Measurements from ENCODE around the gene PMM1. TPM values are rescaled to one million over a fixed set of nuclear protein-coding genes. Genes with fewer than 3 reads are reported as not detected.
"Not testable (repeated sequence)": the region's sequence is repeated elsewhere in the genome, so short reads cannot be mapped to it uniquely, and the experiment has no call there.

The PMM1 gene
- total and polyA plus RNA-seq, 2 of the 13 experiments (the other 11 are each of a cell fraction or from before 2014, with no cell fraction given): 17.8 to 95.6 TPM

DNA sequence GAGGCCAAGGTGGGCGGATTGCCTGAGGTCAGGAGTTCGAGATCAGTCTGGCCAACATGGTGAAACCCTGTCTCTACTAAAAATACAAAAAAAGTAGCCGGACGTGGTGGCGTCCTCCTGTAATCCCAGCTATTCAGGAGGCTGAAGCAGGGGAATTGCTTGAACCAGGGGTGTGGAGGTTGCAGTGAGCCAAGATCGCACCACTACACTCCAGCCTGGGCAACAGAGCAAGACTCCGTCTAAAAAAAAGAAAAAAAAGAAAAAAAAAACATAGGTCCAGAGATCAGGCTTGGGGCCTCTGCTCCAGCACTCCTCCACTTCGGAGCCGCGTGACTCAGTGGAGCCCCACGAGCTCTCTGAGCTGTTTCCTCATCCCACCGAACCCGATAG, 31.4 kb downstream of the PMM1 start:
- peaks cover 89% of the 10 kb centered on the region for H3K4me1 ChIP-seq (ENCODE audit: insufficient read depth, low read length)
- POLR2A ChIA-PET: interaction anchor here (1.3 to 2.5 kb wide), 7 partner anchors 9 to 112 kb away, joined by 3 to 24 read pairs (median 7); partner anchors contain the start of genes PMM1 and TOB2
- H3K27ac ChIP-seq (ENCODE audit: extremely low read length, insufficient read depth, low read length): peak overlapping the region; percentile 8
- BruUV-seq (replicated peaks); H4K20me1 ChIP-seq (ENCODE audit: insufficient read depth, low read length); ATAC-seq; H3K36me3 ChIP-seq (replicated peaks in 1 of 2; ENCODE audit: control insufficient read depth in 1 of 2, insufficient read depth in 2 of 2, low read length in 2 of 2); intact Hi-C loops (cut with micrococcal nuclease; ENCODE audit: unreplicated experiment); FAIRE-seq; DNase-seq (ENCODE audit: low spot score); in situ Hi-C loops (cut with HindIII; ENCODE audit: extremely low pct_ligation_motif_present, low pct_unique_long_range_greater_than_20kb); H3K9me3 ChIP-seq (ENCODE audit: low read length); H3K79me2 ChIP-seq (ENCODE audit: insufficient read depth, low read length); TF ChIP-seq SOX6 (IDR thresholded peaks at IDR 0.05): not testable (repeated sequence)
- peaks cover 0 to 29% of the 10 kb centered on the region in 2 experiments; a peak in 4 of 5 replicates for H3K27me3 ChIP-seq (ENCODE audit: control insufficient read depth in 1 of 2, insufficient read depth in 2 of 2, low read length in 2 of 2)
- 11% methylated on average over 13 of the region's 13 CpGs for WGBS (ENCODE audit: low lambda C conversion rate)
- TF ChIP-seq SOX6 (CRISPR knock-in tag; IDR thresholded peaks at IDR 0.05) (0 out of 2 replicates have a peak, but pooled peaks have one; percentile 16), KDM5B (CRISPR knock-in tag; IDR thresholded peaks at IDR 0.05; ENCODE audit: borderline replicate concordance) (0 out of 2 replicates have a peak, but pooled peaks have one; percentile 15), ZNF121 (CRISPR knock-in tag; IDR thresholded peaks at IDR 0.05) (peak; percentile 92)
- TF ChIP-seq, protein P1, sequence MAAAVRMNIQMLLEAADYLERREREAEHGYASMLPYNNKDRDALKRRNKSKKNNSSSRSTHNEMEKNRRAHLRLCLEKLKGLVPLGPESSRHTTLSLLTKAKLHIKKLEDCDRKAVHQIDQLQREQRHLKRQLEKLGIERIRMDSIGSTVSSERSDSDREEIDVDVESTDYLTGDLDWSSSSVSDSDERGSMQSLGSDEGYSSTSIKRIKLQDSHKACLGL (CRISPR knock-in tag; IDR thresholded peaks at IDR 0.05): 0 out of 2 replicates have a peak, but pooled peaks have one; percentile 28
- H3K9ac ChIP-seq (ENCODE audit: insufficient read depth, low read depth, low read length): peak overlapping the region; percentile 54; the same call in 1 of the 2 replicates
- H3K4me2 ChIP-seq (ENCODE audit: low read depth, low read length): peak overlapping the region; percentile 93
- H3K4me3 ChIP-seq (replicated peaks in 1 of 3; ENCODE audit: insufficient read depth in 1 of 3, low read depth in 2 of 3, low read length in 3 of 3): peak overlapping the region; percentile 27 to 72 (median 56); a peak in 4 of 6 replicates
- peak overlapping the region; percentile 70 for H2AFZ ChIP-seq (ENCODE audit: low read length)
- CTCF ChIA-PET (ENCODE audit: low intra/inter-chr PET ratio, low total read pairs): interaction anchor here (1.4 to 2.3 kb wide), 2 partner anchors 18 to 26 kb away, joined by 3 to 5 read pairs; no protein-coding TSS in a partner anchor

Measured in HepG2 (cell line).